NCI-H82 treated with DMSO at 0.1 percent for 48 hours (cell line): ENCODE data around the gene IRX1.

Experiments
- DNase-seq: peaks from one replicate; lab custom pipeline; 2025; ENCODE audit not compliant: unreplicated experiment; lab: John Stamatoyannopoulos, UW

IRX1 gene

GRCh38 chr5:3650320-3650719 lies 54.7 kb downstream of the IRX1 start:
- DNase-seq: no peak

GRCh38 chr5:3650868-3651267 lies 55.2 kb downstream of the IRX1 start:
- no peak for DNase-seq
